HG03460 (cell line): ENCODE data around the gene PRXL2B.
"Not testable (repeated sequence)": the region's sequence is repeated elsewhere in the genome, so short reads cannot be mapped to it uniquely, and the experiment has no call there.

ENCODE experiments used
- ATAC-seq: cut with Tn5 transposase; IDR thresholded peaks from one replicate; pipeline ENCODE4 v1.9.1; 2021; ENCODE audit not compliant: unreplicated experiment

PRXL2B gene

GRCh38 chr1:2586154-2587070 is at the start of gene PRXL2B:
PRXL2B (plus strand) TSS chr1:2586777; CDS start chr1:2586886, 109 bp downstream.
- ATAC-seq = peak; percentile 62

GRCh38 chr1:2537784-2538115 is 48.8 kb upstream of the PRXL2B start:
- no peak for ATAC-seq

- ATAC-seq = no peak
Measured at GRCh38 chr1:2538376-2538775, 48.2 kb upstream of the PRXL2B start.

GRCh38 chr1:2538872-2539271 is 47.7 kb upstream of the PRXL2B start:
- no peak for ATAC-seq

- no peak for ATAC-seq
Measured at GRCh38 chr1:2539312-2539907, 47.2 kb upstream of the PRXL2B start.

GRCh38 chr1:2540816-2541492 is 45.6 kb upstream of the PRXL2B start:
- no peak for ATAC-seq

GRCh38 chr1:2541619-2542245 is 44.8 kb upstream of the PRXL2B start:
- no peak for ATAC-seq

- ATAC-seq = no peak
Measured at GRCh38 chr1:2542246-2542915, 44.2 kb upstream of the PRXL2B start.

GRCh38 chr1:2543543-2544092 is 43.0 kb upstream of the PRXL2B start:
- no peak for ATAC-seq

GRCh38 chr1:2544093-2544874 is 42.3 kb upstream of the PRXL2B start:
- no peak for ATAC-seq

- ATAC-seq = no peak
Measured at GRCh38 chr1:2544875-2545640, 41.5 kb upstream of the PRXL2B start.

GRCh38 chr1:2545754-2546514 is 40.6 kb upstream of the PRXL2B start:
- peak; percentile 24 for ATAC-seq

- ATAC-seq = peak; percentile 31
Measured at GRCh38 chr1:2546515-2547209, 39.9 kb upstream of the PRXL2B start.

- peak; percentile 15 for ATAC-seq
Measured at GRCh38 chr1:2547210-2548067, 39.1 kb upstream of the PRXL2B start.

- peak; percentile 22 for ATAC-seq
Measured at GRCh38 chr1:2548068-2548589, 38.4 kb upstream of the PRXL2B start.

- not testable (repeated sequence) for ATAC-seq
Measured at GRCh38 chr1:2549367-2550029, 37.1 kb upstream of the PRXL2B start.
